Measurements from ENCODE around the gene CNKSR1.

DNA sequence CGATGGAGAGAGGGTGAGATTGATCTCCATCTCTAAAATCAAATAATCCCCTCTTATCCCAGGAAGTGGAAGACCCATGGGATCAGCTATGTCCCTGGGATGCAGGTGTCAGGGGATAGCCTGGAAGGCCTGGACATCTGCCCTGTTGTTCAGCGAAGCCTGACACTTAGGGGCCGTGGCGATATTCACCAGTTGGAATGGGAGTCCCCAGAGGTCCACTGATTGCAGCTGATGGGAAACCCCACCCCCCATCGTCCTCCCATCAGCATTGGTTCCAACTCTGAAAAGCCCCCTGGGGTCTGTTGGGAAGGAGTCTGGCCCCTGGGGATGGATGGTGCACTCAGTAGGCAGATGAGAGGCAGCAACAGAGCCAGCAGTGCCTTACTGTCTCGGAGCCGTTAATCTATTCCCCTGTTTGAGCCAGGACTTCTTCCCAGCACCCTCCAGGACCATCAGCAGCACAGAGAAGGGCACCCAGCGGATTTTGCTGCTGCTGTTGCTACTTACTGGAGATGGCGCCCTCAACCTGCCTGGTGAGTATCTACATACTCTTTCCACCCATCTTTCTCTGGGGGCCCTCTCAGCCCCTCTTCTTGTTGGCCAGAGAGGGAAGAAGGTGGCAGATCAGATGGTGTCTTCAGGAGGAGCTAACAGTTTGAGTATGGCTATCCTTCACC, 26.5 kb downstream of the CNKSR1 start:
- TF ChIP-seq POLR2AphosphoS5 (IDR thresholded peaks at IDR 0.05; ENCODE audit: low read depth, low read length) (no peak), POLR2A (IDR thresholded peaks at IDR 0.05; ENCODE audit: low read depth, low read length) (no peak), TAF1 (IDR thresholded peaks at IDR 0.05; ENCODE audit: low read depth, low read length) (no peak), SPI1 (IDR thresholded peaks at IDR 0.05; ENCODE audit: low read depth, low read length) (no peak)

All from GM12891 (cell line).